ENCODE data around the gene MLLT10. TPM values are rescaled to one million over a fixed set of nuclear protein-coding genes. Genes with fewer than 3 reads are reported as not detected.

The MLLT10 gene
- total RNA-seq, 6 experiments from 2014 or later = 15.8 to 49.4 (median 20.1) TPM

- peaks cover 0 to 24% (median 4%) of the 10 kb centered on the region in 4 donors for H3K4me1 ChIP-seq
- H3K27me3 ChIP-seq = no peaks in the 10 kb centered on the region
- ATAC-seq (no peak), DNase-seq (no peak)
- H3K36me3 ChIP-seq = peaks cover 0 to 5% (median 0%) of the 10 kb centered on the region in 4 donors
- H3K4me3 ChIP-seq = no peak overlapping the region
- H3K9me3 ChIP-seq = no peaks in the 10 kb centered on the region
- 48% methylated on average over 2 of the region's 2 CpGs for WGBS (ENCODE audit: insufficient coverage, low coverage, low lambda C conversion rate, missing lambda C conversion rate)
- no peak for TF ChIP-seq POLR2A (IDR thresholded peaks at IDR 0.05)
- no peak for TF ChIP-seq CTCF (IDR thresholded peaks at IDR 0.05)
- H3K27ac ChIP-seq = no peak overlapping the region
- intact Hi-C loops (cut with DNase I) = no loop called here
These were observed 136.4 kb downstream of the MLLT10 start for GRCh38 chr10:21670391-21670790.

GRCh38 chr10:21673668-21674067 lies 139.6 kb downstream of the MLLT10 start:
- TF ChIP-seq POLR2A (IDR thresholded peaks at IDR 0.05) (no peak), CTCF (IDR thresholded peaks at IDR 0.05) (no peak)
- DNase-seq = no peak
- WGBS (ENCODE audit: insufficient coverage, low coverage, low lambda C conversion rate, missing lambda C conversion rate) = 91% methylated on average over 2 of the region's 2 CpGs
- intact Hi-C loops (cut with DNase I) = no loop called here
- H3K4me3 ChIP-seq = no peak overlapping the region
- H3K9me3 ChIP-seq = no peaks in the 10 kb centered on the region
- no peak overlapping the region for H3K27ac ChIP-seq
- H3K27me3 ChIP-seq = no peaks in the 10 kb centered on the region
- peaks cover 0 to 5% (median 0%) of the 10 kb centered on the region in 4 donors for H3K36me3 ChIP-seq
- no peak for ATAC-seq
- peaks cover 0 to 12% (median 0%) of the 10 kb centered on the region in 4 donors for H3K4me1 ChIP-seq

GRCh38 chr10:21675157-21675796 lies 141.2 kb downstream of the MLLT10 start:
- Histone ChIP-seq H3K27me3 (no peaks in the 10 kb centered on the region), H3K27ac (no peak overlapping the region), H3K4me1 (no peaks in the 10 kb centered on the region), H3K36me3 (peaks cover 0 to 5% (median 0%) of the 10 kb centered on the region in 4 donors), H3K9me3 (no peaks in the 10 kb centered on the region), H3K4me3 (no peak overlapping the region)
- WGBS (ENCODE audit: insufficient coverage, low coverage, low lambda C conversion rate, missing lambda C conversion rate) = 75% methylated on average over 2 of the region's 2 CpGs
- intact Hi-C loops (cut with DNase I) = no loop called here
- TF ChIP-seq POLR2A (IDR thresholded peaks at IDR 0.05) = no peak
- peak; percentile 68 to 79 (median 73) for TF ChIP-seq CTCF (IDR thresholded peaks at IDR 0.05)
- ATAC-seq = peak; percentile 81 to 86 (median 84)
- no peak for DNase-seq

- Histone ChIP-seq H3K4me3 (no peak overlapping the region), H3K9me3 (no peaks in the 10 kb centered on the region), H3K27me3 (no peaks in the 10 kb centered on the region), H3K4me1 (no peaks in the 10 kb centered on the region), H3K27ac (no peak overlapping the region), H3K36me3 (peaks cover 0 to 5% (median 0%) of the 10 kb centered on the region in 4 donors)
- no peak for DNase-seq
- TF ChIP-seq CTCF (IDR thresholded peaks at IDR 0.05) (no peak), POLR2A (IDR thresholded peaks at IDR 0.05) (no peak)
- no peak for ATAC-seq
- 85% methylated on average over 3 of the region's 3 CpGs for WGBS (ENCODE audit: insufficient coverage, low coverage, low lambda C conversion rate, missing lambda C conversion rate)
- intact Hi-C loops (cut with DNase I) = no loop called here
These were observed 143.5 kb downstream of the MLLT10 start for GRCh38 chr10:21677551-21677950.

All from right lobe of liver (tissue), 6 donors.